Activated B cell treated with CpG ODN at 0.5 μM for 24 hours (primary cell): Measurements from ENCODE around the gene DUT. TPM values are rescaled to one million over a fixed set of nuclear protein-coding genes. Genes with fewer than 3 reads are reported as not detected.

Experiments used
- ATAC-seq: fragments of 200-7000 bp; cut with Tn5 transposase; one replicate; pipeline ENCODE4 v1.10.0; 2021; ENCODE audit warnings: low read depth, mild to moderate bottlenecking, moderate library complexity
- CTCF ChIA-PET: fragments of 350-600 bp; sonication (Branson Sonifier 250); formaldehyde crosslinking; loops from one replicate; lab custom pipeline; 2021; ENCODE audit warnings: antibody characterized with exemption; lab: Charles Lee
- POLR2A ChIA-PET: fragments of 350-600 bp; sonication (Branson Sonifier 250); formaldehyde crosslinking; loops from one replicate; lab custom pipeline; 2021; ENCODE audit warnings: antibody characterized with exemption; lab: Charles Lee
- DNase-seq: peaks from one replicate; pipeline ENCODE4 v3.0.0; 2022
- H3K27ac Mint-ChIP-seq: one replicate; pipeline ENCODE4 v1.8.0; 2020; ENCODE audit warnings: mixed read lengths
- H3K27me3 Mint-ChIP-seq: one replicate; pipeline ENCODE4 v1.8.0; 2021; ENCODE audit warnings: mixed read lengths
- H3K36me3 Mint-ChIP-seq: one replicate; pipeline ENCODE4 v1.8.0; 2021; ENCODE audit warnings: low read depth, mixed read lengths
- H3K4me1 Mint-ChIP-seq: one replicate; pipeline ENCODE4 v1.8.0; 2021; ENCODE audit warnings: mixed read lengths
- H3K4me3 Mint-ChIP-seq: one replicate; pipeline ENCODE4 v1.8.0; 2020; ENCODE audit warnings: mild to moderate bottlenecking, mixed read lengths
- H3K9me3 Mint-ChIP-seq: one replicate; pipeline ENCODE4 v1.8.0; 2020; ENCODE audit warnings: mixed read lengths
- intact Hi-C: fragments of 100-400 bp; cut with micrococcal nuclease; formaldehyde crosslinking; loops from one replicate; pipeline ENCODE4 v1.15.1; 2024
- total RNA-seq: library from RNA; stranded (reverse); gene quantifications from 2 replicates; pipeline ENCODE4 v1.2.3, GENCODE V29; 2022
- TF ChIP-seq, protein P1 (sequence below): fragments of 200-600 bp; IDR thresholded peaks from one replicate; pipeline ENCODE4 v1.8.0; 2022; ENCODE audit warnings: antibody characterized with exemption, mild to moderate bottlenecking

The DUT gene
- total RNA-seq, 1 donor from 2014 or later, result 75.7 TPM

DNA sequence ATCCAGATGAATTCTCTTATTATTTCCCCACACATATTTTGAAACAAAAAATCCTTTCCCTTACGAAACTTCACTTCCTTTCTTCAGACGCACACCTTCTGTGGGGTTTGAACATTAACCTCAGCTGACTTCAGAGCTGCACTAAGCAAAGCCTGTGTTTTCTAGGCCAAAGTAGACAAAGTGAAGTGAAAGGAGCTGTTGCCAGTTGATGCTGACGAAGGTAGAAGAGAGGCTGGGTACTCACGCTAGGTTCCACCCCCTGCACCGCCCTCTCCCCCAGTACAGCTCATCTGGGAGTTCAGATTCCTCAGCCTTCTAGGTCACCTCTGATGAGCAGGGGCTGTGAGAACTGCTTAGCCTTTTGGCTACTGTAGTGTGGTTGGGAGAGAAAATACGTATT lies 24.1 kb downstream of the DUT start:
- TF ChIP-seq, protein P1, sequence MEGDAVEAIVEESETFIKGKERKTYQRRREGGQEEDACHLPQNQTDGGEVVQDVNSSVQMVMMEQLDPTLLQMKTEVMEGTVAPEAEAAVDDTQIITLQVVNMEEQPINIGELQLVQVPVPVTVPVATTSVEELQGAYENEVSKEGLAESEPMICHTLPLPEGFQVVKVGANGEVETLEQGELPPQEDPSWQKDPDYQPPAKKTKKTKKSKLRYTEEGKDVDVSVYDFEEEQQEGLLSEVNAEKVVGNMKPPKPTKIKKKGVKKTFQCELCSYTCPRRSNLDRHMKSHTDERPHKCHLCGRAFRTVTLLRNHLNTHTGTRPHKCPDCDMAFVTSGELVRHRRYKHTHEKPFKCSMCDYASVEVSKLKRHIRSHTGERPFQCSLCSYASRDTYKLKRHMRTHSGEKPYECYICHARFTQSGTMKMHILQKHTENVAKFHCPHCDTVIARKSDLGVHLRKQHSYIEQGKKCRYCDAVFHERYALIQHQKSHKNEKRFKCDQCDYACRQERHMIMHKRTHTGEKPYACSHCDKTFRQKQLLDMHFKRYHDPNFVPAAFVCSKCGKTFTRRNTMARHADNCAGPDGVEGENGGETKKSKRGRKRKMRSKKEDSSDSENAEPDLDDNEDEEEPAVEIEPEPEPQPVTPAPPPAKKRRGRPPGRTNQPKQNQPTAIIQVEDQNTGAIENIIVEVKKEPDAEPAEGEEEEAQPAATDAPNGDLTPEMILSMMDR, result no peak
- Mint-ChIP-seq H3K4me1 (peaks cover 9% of the 10 kb centered on the region), H3K4me3 (no peak overlapping the region), H3K27me3 (no peaks in the 10 kb centered on the region), H3K27ac (no peak overlapping the region), H3K36me3 (no peaks in the 10 kb centered on the region), H3K9me3 (no peaks in the 10 kb centered on the region)
- DNase-seq (no peak), ATAC-seq (no peak)
- ChIA-PET POLR2A (no interaction called here), CTCF (no interaction called here)
- intact Hi-C loops, result no loop called here

DNA sequence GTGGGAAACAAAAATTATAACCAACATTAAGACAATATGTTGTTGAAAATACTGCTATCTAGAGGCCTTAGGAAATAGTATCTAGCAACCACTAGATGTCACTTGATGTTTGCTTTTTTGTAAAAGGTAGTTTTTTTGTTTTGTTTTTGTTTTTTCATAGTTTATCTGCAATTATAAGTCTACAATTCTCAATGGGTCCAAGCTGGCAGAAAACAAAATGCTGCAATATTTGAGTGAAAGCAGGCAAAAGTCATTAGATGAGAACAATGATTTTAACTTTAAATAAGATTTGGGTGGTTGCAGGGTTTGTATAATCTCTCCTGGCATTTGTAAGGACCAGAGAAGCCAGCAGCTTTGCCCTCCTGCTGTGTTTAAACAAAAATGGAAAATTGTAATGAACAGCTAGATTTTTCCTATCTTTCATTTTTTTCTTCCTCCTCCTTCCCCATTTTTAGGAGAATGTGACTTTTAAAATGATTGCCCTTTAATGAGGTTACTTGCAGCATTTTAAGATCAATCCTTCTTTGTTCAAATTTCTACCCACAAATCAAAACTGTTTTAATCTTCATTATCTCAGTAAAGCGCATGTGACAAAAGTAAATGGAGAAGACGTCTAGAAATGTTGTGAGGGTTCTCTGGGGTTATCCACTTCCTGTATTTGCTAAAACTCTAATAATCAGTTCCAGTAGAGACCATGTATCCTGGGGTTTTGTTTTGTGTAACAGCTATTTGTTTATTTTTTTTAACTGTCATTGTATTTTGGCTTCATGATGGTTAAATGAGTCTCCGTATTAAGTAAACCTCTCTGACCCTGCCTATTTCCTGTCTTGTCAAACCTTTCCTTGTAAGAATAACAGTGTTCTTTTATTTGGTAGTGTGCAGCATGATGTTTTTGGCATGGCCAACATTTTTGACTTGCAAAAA lies 27.3 kb downstream of the DUT start:
- Mint-ChIP-seq H3K36me3 (no peaks in the 10 kb centered on the region), H3K9me3 (no peaks in the 10 kb centered on the region), H3K4me1 (peaks cover 7% of the 10 kb centered on the region), H3K27me3 (no peaks in the 10 kb centered on the region), H3K4me3 (no peak overlapping the region), H3K27ac (no peak overlapping the region)
- ChIA-PET CTCF (interaction anchor here (0.7 to 2.7 kb wide), 5 partner anchors 10 to 787 kb away, joined by 3 to 11 read pairs (median 4); no protein-coding TSS in a partner anchor), POLR2A (no interaction called here)
- DNase-seq (no peak), ATAC-seq (no peak)
- intact Hi-C loops, result loop anchor here (1.0 to 2.0 kb wide), 3 partner anchors 443 to 1064 kb away; partner anchors contain the start of gene FGF7
- TF ChIP-seq, protein P1, result no peak

DNA sequence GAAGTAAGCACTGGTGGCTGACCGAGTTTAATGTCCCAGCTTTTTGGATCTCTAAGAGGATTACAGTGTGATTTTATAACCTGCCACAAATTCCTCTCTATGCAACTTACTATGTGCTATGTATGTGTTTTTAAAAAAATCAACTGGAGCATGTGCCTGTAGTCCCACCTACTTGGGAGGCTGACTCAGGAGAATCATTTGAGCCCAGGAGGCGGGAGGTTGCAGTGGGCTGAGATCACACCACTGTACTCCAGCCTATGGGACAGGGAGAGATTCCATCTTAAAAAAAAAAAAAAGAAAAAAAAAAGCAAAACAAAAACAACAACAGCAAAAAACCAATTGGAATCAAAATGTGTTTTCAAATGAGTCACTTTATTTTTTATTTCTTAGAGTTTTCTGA lies 29.6 kb downstream of the DUT start:
- no peaks in the 10 kb centered on the region for H3K27me3 Mint-ChIP-seq
- TF ChIP-seq, protein P1, result no peak
- ChIA-PET POLR2A (no interaction called here), CTCF (no interaction called here)
- intact Hi-C loops, result no loop called here
- no peak overlapping the region for H3K4me3 Mint-ChIP-seq
- peaks cover 7% of the 10 kb centered on the region for H3K4me1 Mint-ChIP-seq
- H3K36me3 Mint-ChIP-seq, result no peaks in the 10 kb centered on the region
- no peak overlapping the region for H3K27ac Mint-ChIP-seq
- ATAC-seq (no peak), DNase-seq (no peak)
- no peaks in the 10 kb centered on the region for H3K9me3 Mint-ChIP-seq

DNA sequence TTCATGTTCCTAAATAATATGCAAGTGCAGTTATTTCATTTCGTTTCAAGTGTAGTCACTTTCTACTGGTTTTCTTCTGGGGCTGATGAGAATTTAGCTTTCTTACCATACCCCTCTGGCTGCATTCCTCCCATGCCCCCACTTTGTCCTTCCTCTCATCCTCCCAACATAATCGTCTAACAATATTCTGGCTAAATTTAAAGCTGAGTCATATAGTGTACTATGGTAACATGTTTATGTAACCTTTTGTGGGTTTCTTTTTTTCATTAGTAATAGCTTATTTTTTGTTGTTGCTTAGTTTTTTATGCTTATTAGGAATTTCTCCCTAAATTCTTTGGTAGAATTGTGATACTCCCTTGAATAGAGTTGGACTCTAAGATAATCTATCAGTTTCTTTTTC lies 30.5 kb downstream of the DUT start:
- H3K36me3 Mint-ChIP-seq, result no peaks in the 10 kb centered on the region
- peaks cover 7% of the 10 kb centered on the region for H3K4me1 Mint-ChIP-seq
- H3K27me3 Mint-ChIP-seq, result peaks cover 2% of the 10 kb centered on the region
- H3K27ac Mint-ChIP-seq, result no peak overlapping the region
- ATAC-seq (no peak), DNase-seq (no peak)
- H3K9me3 Mint-ChIP-seq, result no peaks in the 10 kb centered on the region
- ChIA-PET CTCF (interaction anchor here (0.9 kb wide), 1 partner anchor 10 kb away, joined by 6 read pairs; no protein-coding TSS in a partner anchor), POLR2A (no interaction called here)
- intact Hi-C loops, result no loop called here
- H3K4me3 Mint-ChIP-seq, result no peak overlapping the region
- TF ChIP-seq, protein P1, result no peak

DNA sequence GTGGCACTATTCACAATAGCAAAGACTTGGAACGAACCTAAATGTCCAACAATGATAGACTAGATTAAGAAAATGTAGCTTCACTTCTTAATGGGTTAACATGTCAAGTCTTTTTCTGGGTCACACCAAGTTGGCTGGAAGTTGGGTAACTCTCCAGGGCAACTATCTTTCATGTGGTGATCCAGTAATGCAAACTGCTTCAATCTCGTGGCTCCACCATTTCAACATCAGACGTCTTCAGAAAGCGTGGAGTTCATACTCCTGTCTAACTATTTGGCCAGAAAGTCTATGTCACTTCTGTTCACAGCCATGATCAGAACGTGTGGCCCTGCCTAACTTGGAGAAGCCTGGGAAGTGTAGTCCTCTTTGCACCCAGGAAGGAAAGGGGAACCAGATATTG lies 32.2 kb downstream of the DUT start:
- Mint-ChIP-seq H3K4me1 (peaks cover 4% of the 10 kb centered on the region), H3K27ac (no peak overlapping the region), H3K27me3 (peaks cover 5% of the 10 kb centered on the region), H3K9me3 (no peaks in the 10 kb centered on the region), H3K36me3 (no peaks in the 10 kb centered on the region), H3K4me3 (no peak overlapping the region)
- intact Hi-C loops, result no loop called here
- POLR2A ChIA-PET, result no interaction called here
- ATAC-seq (no peak), DNase-seq (no peak)
- TF ChIP-seq, protein P1, result no peak
- CTCF ChIA-PET, result no interaction called here
